ENCODE data around the gene PGBD5.

The PGBD5 gene

DNA sequence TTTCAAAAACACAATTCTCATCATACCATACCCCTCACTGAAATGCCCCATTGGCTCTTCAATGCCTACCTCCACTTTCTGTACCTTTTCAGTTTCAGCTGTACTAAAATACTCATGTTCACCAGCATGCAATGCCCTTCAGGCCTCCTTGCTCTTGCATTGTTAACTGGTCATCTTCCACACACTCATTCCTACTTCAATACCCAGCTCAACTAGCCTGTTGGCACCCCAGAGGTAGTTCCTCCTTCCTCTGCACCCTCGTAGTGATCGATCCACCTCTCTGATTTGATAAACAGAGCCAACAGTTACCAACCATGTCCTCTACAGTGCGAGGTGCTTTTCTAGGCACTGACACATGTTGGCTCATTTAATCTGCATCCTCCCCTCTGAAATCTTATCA, 46.7 kb downstream of the PGBD5 start:
- no peak for DNase-seq (ENCODE audit: extremely low read depth in 1 of 2, low read depth in 1 of 2)

DNA sequence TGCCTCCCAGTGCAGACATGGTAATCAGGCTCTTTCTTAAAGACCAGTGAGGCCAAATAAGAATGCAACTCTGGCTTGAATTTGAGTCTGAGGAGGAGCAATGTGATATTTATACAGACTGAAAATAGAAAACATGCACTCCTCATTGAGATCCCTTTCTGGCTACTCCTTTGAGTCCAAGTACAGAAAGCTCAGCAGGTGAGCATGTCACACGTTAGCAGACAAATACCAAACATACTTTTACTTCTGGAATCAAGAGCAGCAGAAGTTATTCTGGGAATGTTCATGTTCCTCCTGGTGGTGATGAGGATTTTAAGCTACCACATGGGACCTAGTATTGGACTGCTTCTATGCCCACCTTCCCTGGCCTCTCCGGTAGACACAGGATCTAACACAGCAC, 48.3 kb downstream of the PGBD5 start:
- no peak for DNase-seq (ENCODE audit: extremely low read depth in 1 of 2, low read depth in 1 of 2)

DNA sequence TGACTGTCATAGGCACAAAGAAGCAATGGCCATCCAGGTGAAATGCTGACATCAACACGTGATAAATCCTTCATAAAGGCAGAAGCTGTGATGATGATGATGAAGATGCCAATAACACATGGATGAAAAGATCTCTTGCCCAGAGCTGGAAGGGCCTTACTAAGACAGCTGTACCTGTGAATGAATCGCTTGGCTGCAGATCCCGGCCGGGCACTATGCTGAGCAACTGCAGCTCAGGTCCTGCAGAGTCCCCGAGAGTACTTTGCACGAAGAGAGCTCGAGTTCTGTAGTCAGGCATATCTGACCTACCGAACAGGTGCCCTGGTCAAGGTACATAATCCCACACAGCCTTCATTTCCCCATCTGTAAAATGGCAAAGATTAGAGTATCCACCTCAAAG, 48.8 kb downstream of the PGBD5 start:
- DNase-seq (ENCODE audit: extremely low read depth in 1 of 2, low read depth in 1 of 2), result no peak

DNA sequence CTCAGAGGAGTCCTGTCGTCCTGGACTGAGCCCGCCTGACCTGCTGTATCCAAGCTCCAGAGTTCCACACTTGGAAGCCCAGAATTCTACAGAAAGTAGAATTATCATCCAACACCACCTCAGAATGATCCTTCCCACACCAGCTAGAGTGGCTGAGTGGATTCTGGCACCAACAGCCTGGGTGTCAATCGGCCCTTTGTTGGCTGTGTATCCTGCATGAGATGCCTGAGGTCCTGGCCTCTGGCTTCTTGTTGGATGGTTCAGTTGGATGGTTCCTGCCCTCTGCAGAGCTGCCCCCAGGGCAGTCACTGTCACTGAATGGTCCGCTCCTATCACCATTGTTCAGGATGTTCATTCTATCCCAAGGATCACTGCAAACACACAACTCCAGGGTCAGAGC, 49.8 kb downstream of the PGBD5 start:
- no peak for DNase-seq (ENCODE audit: extremely low read depth in 1 of 2, low read depth in 1 of 2)

DNA sequence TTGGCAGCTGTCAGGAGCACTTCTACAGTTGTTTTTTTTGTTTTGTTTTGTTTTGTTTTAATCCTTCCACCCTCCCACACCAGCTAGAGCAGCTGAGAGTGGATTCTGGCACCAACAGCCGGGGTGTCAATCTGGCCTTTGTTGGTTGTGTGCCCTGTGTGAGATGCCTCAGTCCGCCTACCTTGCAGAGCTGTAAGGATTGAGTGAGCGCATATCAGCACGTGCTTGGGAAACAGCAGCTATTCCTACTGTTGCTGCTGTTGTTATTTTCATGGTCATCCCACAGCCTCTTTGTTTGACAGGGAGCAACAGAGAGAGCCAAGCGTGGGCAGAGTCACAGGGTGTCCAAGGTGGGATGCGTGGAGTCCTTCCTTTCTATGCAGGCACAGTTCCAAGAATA, 50.4 kb downstream of the PGBD5 start:
- no peak for DNase-seq (ENCODE audit: extremely low read depth in 1 of 2, low read depth in 1 of 2)

- no peak for DNase-seq (ENCODE audit: extremely low read depth in 1 of 2, low read depth in 1 of 2)
These were observed 51.0 kb downstream of the PGBD5 start for GRCh38 chr1:230375147-230375546.

DNA sequence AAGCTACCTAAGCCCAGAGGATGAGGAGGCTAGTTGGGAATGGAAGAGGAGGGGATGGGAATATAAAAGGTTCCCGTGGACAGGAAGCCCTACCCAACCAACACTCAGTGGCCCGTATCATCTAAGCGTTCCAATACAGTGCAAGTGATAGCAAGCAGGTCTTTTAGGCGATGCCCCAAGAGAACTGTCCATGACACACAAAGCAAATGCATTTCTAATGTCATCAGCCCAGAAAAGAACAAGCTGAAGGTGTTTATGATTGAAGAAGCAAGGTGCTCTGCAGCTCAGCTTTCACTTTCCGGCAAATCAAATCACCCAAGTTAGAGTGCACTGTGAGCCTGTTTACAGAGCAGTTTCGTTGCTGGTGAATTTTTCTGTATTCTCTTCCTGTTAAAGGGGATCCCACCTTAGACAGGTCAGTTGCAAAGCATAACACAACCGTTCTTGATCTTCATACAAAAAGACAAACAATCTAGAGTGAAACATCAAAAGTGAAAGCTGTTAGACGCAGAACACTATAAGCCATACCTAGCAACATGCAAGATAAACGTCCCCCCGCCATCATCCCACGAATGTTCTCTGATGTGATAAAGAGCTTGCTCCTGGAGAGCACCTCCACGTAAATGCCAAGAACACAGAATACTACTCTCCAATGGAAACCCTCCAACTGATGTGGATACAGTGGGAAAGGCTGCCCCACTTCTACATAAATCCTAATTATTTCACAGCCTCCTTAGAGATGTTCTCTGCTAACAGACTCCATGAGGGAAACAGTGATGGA, 54.0 kb downstream of the PGBD5 start:
- DNase-seq (ENCODE audit: extremely low read depth in 1 of 2, low read depth in 1 of 2), result no peak

DNA sequence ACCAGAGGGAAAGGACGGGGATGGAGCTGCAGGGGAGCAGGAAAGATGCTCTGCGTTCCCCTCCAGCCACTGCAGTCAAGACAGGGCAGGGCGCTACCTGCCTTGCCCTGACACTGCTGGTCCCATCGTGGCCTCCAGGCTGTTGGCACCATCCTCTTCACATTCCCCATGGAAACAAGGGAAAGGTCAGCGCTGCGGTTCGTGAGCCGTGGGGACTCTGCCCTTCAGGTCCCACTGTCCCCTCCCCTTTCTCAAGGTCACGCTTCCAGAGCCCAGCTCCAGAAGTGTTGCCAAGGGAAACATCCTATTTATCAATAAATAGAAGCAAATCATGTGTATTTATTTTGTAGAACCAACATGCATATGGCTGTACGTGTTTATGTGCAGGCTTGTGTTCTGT, 56.0 kb downstream of the PGBD5 start:
- DNase-seq (ENCODE audit: extremely low read depth in 1 of 2, low read depth in 1 of 2), result no peak

DNA sequence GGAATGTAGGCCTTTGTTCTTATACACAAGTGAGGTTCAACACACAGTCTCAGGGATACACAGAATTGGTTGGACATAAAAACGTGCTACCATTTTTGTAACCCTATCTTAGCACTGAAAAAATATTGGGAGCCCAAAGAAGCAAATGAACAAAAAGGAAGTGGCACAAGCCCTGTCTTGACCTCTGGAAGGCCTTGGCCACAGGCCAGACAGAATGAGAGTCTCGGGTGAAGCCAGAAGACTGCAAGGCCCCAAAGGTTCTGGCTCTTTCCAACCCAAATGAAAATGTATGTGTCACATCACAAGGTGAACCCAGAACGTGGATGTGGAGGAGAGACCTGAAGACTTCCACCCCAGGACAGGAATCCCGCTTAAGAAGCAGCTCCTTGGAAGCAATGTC, 57.3 kb downstream of the PGBD5 start:
- no peak for DNase-seq (ENCODE audit: extremely low read depth in 1 of 2, low read depth in 1 of 2)

GRCh38 chr1:230368363-230368762, 57.8 kb downstream of the PGBD5 start:
- no peak for DNase-seq (ENCODE audit: extremely low read depth in 1 of 2, low read depth in 1 of 2)

DNA sequence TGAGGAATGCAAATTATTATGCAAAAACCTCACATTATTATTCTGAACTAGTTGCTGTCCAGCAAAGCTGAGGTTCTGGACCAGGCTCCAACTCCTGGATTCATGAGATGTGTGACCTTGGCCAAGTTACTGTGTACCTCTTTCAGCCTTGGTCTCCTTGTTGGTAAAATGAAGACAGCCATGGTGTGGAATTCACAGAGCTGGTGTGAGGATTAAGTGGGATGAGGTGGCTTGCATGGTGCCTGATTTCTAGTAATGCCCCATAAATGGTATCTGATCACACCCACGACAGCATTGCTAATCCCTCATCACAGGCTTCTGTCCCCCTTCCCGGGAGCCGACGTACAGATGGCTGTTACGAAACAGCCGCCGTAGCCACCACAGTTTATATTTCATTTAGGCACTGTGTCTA, 59.6 kb downstream of the PGBD5 start:
- no peak for DNase-seq (ENCODE audit: extremely low read depth in 1 of 2, low read depth in 1 of 2)

DNA sequence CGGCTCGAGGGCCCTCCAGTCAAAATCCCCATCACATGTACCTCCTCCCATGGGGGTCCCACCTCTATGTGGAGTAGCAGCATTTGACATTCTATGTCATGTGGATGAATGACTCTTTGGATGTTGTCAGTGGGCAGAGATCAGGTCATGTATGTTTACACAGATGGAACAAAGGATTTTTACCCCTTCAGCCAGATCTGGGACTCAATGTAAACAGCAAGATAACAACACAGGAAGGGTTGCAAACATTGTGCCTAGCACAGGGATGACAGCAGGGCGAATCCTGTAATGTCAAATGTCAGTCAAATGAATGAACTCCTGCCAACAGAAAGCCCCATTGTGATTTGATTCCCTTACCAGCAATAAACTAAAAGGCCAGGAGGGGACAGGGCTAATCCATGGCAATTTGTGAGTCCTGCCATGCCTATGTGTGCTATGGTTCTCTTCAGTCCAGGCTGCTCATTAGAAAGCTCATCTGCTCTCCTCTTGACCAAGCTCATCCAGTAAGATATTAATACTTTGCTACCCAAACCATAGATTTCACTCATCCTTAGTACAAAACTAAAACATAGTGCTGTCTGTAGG, 60.3 kb downstream of the PGBD5 start:
- DNase-seq (ENCODE audit: extremely low read depth in 1 of 2, low read depth in 1 of 2), result no peak

- no peak for DNase-seq (ENCODE audit: extremely low read depth in 1 of 2, low read depth in 1 of 2)
These were observed 63.2 kb downstream of the PGBD5 start for GRCh38 chr1:230362949-230363348.

- DNase-seq (ENCODE audit: extremely low read depth in 1 of 2, low read depth in 1 of 2), result no peak
These were observed 64.2 kb downstream of the PGBD5 start for GRCh38 chr1:230361941-230362340.

GRCh38 chr1:230359992-230360668, 66.0 kb downstream of the PGBD5 start:
- no peak for DNase-seq (ENCODE audit: extremely low read depth in 1 of 2, low read depth in 1 of 2)

GRCh38 chr1:230356869-230357794, 69.0 kb downstream of the PGBD5 start:
- no peak for DNase-seq (ENCODE audit: extremely low read depth in 1 of 2, low read depth in 1 of 2)

GRCh38 chr1:230356190-230356589, 69.9 kb downstream of the PGBD5 start:
- DNase-seq (ENCODE audit: extremely low read depth in 1 of 2, low read depth in 1 of 2), result no peak

GRCh38 chr1:230355594-230355993, 70.5 kb downstream of the PGBD5 start:
- DNase-seq (ENCODE audit: extremely low read depth in 1 of 2, low read depth in 1 of 2), result no peak

DNA sequence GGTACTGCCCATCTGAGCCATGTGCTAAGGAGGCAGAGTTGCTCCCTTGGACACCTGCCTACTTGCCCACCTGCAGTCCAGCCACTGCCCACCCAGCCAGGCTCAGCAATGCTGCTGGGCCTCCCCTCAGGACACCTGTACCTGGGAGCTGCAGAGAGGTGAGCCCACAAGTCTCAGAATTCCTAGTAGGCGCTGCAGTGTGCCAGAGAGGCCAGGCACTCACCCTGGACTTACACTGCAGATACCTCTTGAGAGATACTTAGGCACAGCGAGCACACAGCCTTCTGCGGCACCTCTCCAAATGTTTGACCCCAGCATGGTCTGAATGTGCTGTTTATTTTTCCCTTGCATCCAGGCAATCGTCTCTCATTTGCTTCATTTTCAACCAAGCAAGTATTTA, 71.0 kb downstream of the PGBD5 start:
- DNase-seq (ENCODE audit: extremely low read depth in 1 of 2, low read depth in 1 of 2), result no peak

GRCh38 chr1:230354005-230354404, 72.1 kb downstream of the PGBD5 start:
- no peak for DNase-seq (ENCODE audit: extremely low read depth in 1 of 2, low read depth in 1 of 2)

DNA sequence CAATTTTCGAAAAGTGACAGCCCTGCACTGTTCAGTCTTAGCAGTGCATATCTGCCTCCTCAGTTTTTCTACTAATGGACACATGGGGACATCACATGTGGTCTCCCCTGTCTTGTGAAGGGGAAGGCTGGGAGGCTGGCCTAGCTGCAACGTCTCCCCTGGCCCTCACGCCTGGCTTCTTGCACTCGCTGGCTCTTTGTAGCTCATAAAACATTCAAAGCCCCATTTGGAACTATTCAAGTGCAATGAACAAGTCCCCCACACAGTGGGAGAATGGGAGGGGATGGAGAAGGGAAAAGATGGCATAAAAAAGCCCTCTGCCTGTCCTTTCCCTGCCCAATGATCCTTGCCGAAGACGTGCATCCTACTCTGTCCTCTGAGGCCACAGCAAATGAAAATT, 73.6 kb downstream of the PGBD5 start:
- DNase-seq (ENCODE audit: extremely low read depth in 1 of 2, low read depth in 1 of 2), result no peak
